ENCODE results near the gene GPC3.
"Not testable (repeated sequence)": the region's sequence is repeated elsewhere in the genome, so short reads cannot be mapped to it uniquely, and the experiment has no call there.

- TF ChIP-seq POLR2A (IDR thresholded peaks at IDR 0.05; ENCODE audit: low read depth, low read length); CTCF (conservative IDR thresholded peaks at IDR 0.05; ENCODE audit: low read depth, low read length); RAD21 (IDR thresholded peaks at IDR 0.05; ENCODE audit: low read length); RFX5 (IDR thresholded peaks at IDR 0.05; ENCODE audit: low read depth, low read length); CEBPB (IDR thresholded peaks at IDR 0.05; ENCODE audit: low read depth, low read length); USF2 (IDR thresholded peaks at IDR 0.05; ENCODE audit: low read depth, low read length); RCOR1 (IDR thresholded peaks at IDR 0.05; ENCODE audit: insufficient replicate concordance, low read length); CHD1 (IDR thresholded peaks at IDR 0.05; ENCODE audit: low read depth, low read length); SMC3 (IDR thresholded peaks at IDR 0.05; ENCODE audit: low read depth, low read length); FOS (IDR thresholded peaks at IDR 0.05; ENCODE audit: low read depth, low read length); ELK1 (IDR thresholded peaks at IDR 0.05; ENCODE audit: borderline replicate concordance, low read depth, low read length); BHLHE40 (IDR thresholded peaks at IDR 0.05; ENCODE audit: low read depth, low read length); MAFK (IDR thresholded peaks at IDR 0.05; ENCODE audit: low read depth, low read length): not testable (repeated sequence)
Observed at GRCh38 chrX:134016309-134016708, 30.9 kb upstream of the GPC3 start.

All from IMR-90 (cell line).